Spleen (tissue), 11 donors: ENCODE measurements around the gene VIPR1. TPM values are rescaled to one million over a fixed set of nuclear protein-coding genes. Genes with fewer than 3 reads are reported as not detected.
A peak's percentile ranks its signal among the peaks of the same experiment; 100 is the strongest.

ENCODE experiments used
- DNase-seq: peaks from one replicate; pipeline ENCODE4 v3.0.0-alpha.2; 2020
- H3K27ac ChIP-seq, 8 donors: fragments of 200-600 bp; sonication (generic) in 7 of 8; 1 replicate in 4 of 8; 2 replicates in 4 of 8; pipeline versions ENCODE4 v1.5.0 to v1.8.0; 2016 to 2021; ENCODE audit warnings: inconsistent platforms in 4 of 8, mild to moderate bottlenecking in 4 of 8, moderate library complexity in 1 of 8
- H3K27me3 ChIP-seq, 7 donors: fragments of 200-600 bp; sonication (generic) in 6 of 7; replicated peaks in 1 of 7; 1 replicate in 4 of 7; 2 replicates in 3 of 7; pipeline versions ENCODE4 v1.5.0 to v1.8.0; 2016 to 2021; ENCODE audit warnings: inconsistent platforms in 3 of 7, mild to moderate bottlenecking in 1 of 7
- H3K36me3 ChIP-seq, 6 donors: fragments of 200-600 bp; sonication (generic) in 5 of 6; 1 replicate in 4 of 6; 2 replicates in 2 of 6; pipeline versions ENCODE4 v1.5.0 to v1.8.0; 2016 to 2021; ENCODE audit warnings: inconsistent platforms in 2 of 6
- H3K4me1 ChIP-seq, 6 donors: fragments of 200-600 bp; sonication (generic) in 5 of 6; 1 replicate in 3 of 6; 2 replicates in 3 of 6; pipeline versions ENCODE4 v1.5.0 to v1.8.0; 2016 to 2021; ENCODE audit warnings: inconsistent platforms in 3 of 6
- H3K4me3 ChIP-seq, 8 donors: fragments of 200-600 bp; sonication (generic) in 7 of 8; 1 replicate in 4 of 8; 2 replicates in 4 of 8; pipeline versions ENCODE4 v1.5.0 to v1.8.0; 2016 to 2021; ENCODE audit warnings: inconsistent platforms in 4 of 8, mild to moderate bottlenecking in 4 of 8, moderate library complexity in 2 of 8
- H3K9me3 ChIP-seq, 8 donors: fragments of 200-600 bp; sonication (generic) in 7 of 8; 1 replicate in 4 of 8; 2 replicates in 4 of 8; pipeline versions ENCODE4 v1.5.0 to v1.8.0; 2016 to 2021; ENCODE audit warnings: inconsistent platforms in 4 of 8
- CTCF ChIP-seq, 11 experiments: fragments of 200-600 bp in 7 of 11; fragments of 450-650 bp in 4 of 11; sonication (generic) in 4 of 11; IDR thresholded peaks in 8 of 11; conservative IDR thresholded peaks in 3 of 11; 1 replicate in 7 of 11; 2 replicates in 4 of 11; pipeline versions ENCODE4 v1.4.0 to v1.8.0; 2016 to 2021; ENCODE audit warnings: antibody characterized with exemption in 11 of 11, inconsistent platforms in 4 of 11, mild to moderate bottlenecking in 1 of 11
- POLR2A ChIP-seq, 3 donors: fragments of 450-650 bp; IDR thresholded peaks; one replicate each; pipeline ENCODE4 v1.5.1; 2017; ENCODE audit warnings: antibody characterized with exemption in 3 of 3, mild to moderate bottlenecking in 1 of 3
- POLR2AphosphoS5 ChIP-seq, 3 donors: sonication (generic); formaldehyde crosslinking; IDR thresholded peaks; one replicate each; pipeline ENCODE4 v1.5.1; 2017; ENCODE audit warnings: antibody characterized with exemption in 3 of 3
- whole genome bisulfite sequencing, 5 donors: extraction: QIAGEN DNeasy Blood & Tissue Kit in 3 of 5; methylation state at CpG; one replicate each; pipeline versions ENCODE4 v1.1.5 to v1.1.7; 2013 to 2018; 5-methylcytosine and 5-hydroxymethylcytosine counted together
- intact Hi-C: fragments of 100-400 bp; cut with DNase I; formaldehyde crosslinking; loops from one replicate; pipeline ENCODE4 v1.15.0; 2023; ENCODE audit warnings: low total_unique reads
- polyA plus RNA-seq, 3 donors: library from polyadenylated mRNA; stranded (reverse); fragments of 200-250 nt; gene quantifications; one replicate each; pipeline ENCODE4 v1.2.1, GENCODE V29; 2013
- total RNA-seq, 7 donors: library from RNA; depleted of rRNA in 3 of 7; stranded (reverse); fragments of >200 nt in 3 of 7; fragmentation: NEBNext Ultra II Directional in 4 of 7; extraction: Animal tissue kit (Norgen Biotek cat#: 25700) in 4 of 7; gene quantifications; one replicate each; pipeline versions ENCODE4 v1.1.0 to v1.2.1, GENCODE V29; 2016 to 2021
- donor health status: healthy with polysubstance abuse.
- donor health status: DM: no; HTN: no; CAD: no; lungs with moderate emphysema.
- donor health status: DM: no; HTN: no; CAD: no.
- donor health status: Bipolar disorder and iron deficiency.
- donor health status: healthy.
- donor health status: DM: no; HTN: no; CAD: no.
- donor health status: DM: yes; HTN: yes; CAD: no.

VIPR1 gene
- total and polyA plus RNA-seq, 10 donors: 2.0 to 16.3 (median 10.3) TPM

DNA sequence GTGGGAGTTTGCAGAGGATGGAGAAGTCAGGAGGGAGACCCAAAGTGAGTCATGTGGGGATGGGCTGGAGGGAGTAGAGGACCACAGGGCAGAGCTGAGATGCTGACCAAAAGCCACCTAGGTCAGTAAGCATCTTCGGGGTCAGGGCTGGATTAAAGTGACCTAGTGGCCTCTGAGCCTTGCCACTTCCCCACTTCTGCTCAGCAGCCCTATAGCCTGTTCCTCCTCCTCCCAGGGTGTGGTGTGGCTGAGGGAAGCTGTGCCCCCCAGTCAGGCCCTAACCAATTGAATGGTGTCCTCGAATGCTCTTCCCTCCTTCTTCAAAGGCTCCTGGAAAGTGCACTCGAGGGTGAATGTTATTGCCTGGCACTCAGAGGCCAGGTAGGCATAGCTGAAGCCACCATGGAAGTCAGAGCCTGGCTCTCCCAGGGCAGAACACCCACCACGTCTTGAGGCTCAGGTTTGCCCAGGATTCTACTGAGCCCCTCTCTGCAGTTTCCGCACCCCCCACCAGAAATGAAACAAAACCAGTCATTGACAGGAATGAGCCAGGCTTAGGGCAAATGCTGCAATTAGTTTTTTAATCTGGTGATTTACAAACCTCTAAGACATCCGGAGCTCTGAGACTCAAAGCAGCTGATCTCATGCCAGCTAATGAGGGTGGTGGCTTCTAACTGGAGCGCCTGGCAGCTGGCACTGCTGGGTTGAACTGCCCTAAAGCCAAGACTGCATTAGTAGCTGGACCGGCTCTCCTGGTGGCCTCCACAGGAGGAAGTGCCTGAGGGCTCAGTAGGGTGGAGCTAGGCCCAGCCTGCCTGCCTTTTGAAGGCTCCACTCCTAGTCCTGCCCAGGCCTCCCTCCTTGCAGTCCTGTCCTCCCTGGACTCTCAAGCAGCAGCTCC lies 26.0 kb upstream of the VIPR1 start:
- Histone ChIP-seq H3K36me3 (no peaks in the 10 kb centered on the region), H3K27ac (peak overlapping the region in 5 of 8 donors; percentile 24 to 68 (median 37)), H3K4me1 (peaks cover 6 to 40% (median 9%) of the 10 kb centered on the region in 6 donors), H3K4me3 (no peak overlapping the region), H3K27me3 (peaks cover 0 to 7% (median 0%) of the 10 kb centered on the region in 7 donors), H3K9me3 (peaks cover 0 to 23% (median 15%) of the 10 kb centered on the region in 8 donors)
- 27 to 42% (median 35%) methylated on average over 6 to 8 of the region's 8 CpGs for WGBS, 5 donors
- intact Hi-C loops: no loop called here
- peak in 1 of 3 donors; percentile 60 for TF ChIP-seq POLR2AphosphoS5 (IDR thresholded peaks at IDR 0.05)
- no peak for TF ChIP-seq CTCF (IDR thresholded peaks at IDR 0.05 in 8 of 11, conservative IDR thresholded peaks at IDR 0.05 in 3 of 11)
- no peak for TF ChIP-seq POLR2A (IDR thresholded peaks at IDR 0.05)
- DNase-seq: no peak

GRCh38 chr3:42477696-42478095 lies 24.7 kb upstream of the VIPR1 start:
- no peak for DNase-seq
- peaks cover 0 to 35% (median 25%) of the 10 kb centered on the region in 8 donors for H3K9me3 ChIP-seq
- TF ChIP-seq POLR2AphosphoS5 (IDR thresholded peaks at IDR 0.05): no peak
- WGBS, 5 donors: 63 to 89% (median 77%) methylated on average over 2 of the region's 2 CpGs
- H3K4me3 ChIP-seq: no peak overlapping the region
- peaks cover 0 to 7% (median 0%) of the 10 kb centered on the region in 7 donors for H3K27me3 ChIP-seq
- intact Hi-C loops: no loop called here
- H3K27ac ChIP-seq: no peak overlapping the region
- peaks cover 6 to 39% (median 9%) of the 10 kb centered on the region in 6 donors for H3K4me1 ChIP-seq
- no peaks in the 10 kb centered on the region for H3K36me3 ChIP-seq

- WGBS, 5 donors: 29 to 61% (median 48%) methylated on average over 2 of the region's 2 CpGs
- H3K9me3 ChIP-seq: peaks cover 0 to 38% (median 25%) of the 10 kb centered on the region in 8 donors
- no peak overlapping the region for H3K27ac ChIP-seq
- no peak for DNase-seq
- TF ChIP-seq POLR2A (IDR thresholded peaks at IDR 0.05) (no peak), POLR2AphosphoS5 (IDR thresholded peaks at IDR 0.05) (no peak), CTCF (IDR thresholded peaks at IDR 0.05 in 8 of 11, conservative IDR thresholded peaks at IDR 0.05 in 3 of 11) (no peak)
- intact Hi-C loops: no loop called here
- no peak overlapping the region for H3K4me3 ChIP-seq
- H3K36me3 ChIP-seq: no peaks in the 10 kb centered on the region
- peaks cover 6 to 29% (median 9%) of the 10 kb centered on the region in 6 donors for H3K4me1 ChIP-seq
- H3K27me3 ChIP-seq: no peaks in the 10 kb centered on the region
These were observed 23.6 kb upstream of the VIPR1 start for GRCh38 chr3:42478830-42479229.

- no peak overlapping the region for H3K27ac ChIP-seq
- peaks cover 0 to 22% (median 5%) of the 10 kb centered on the region in 6 donors for H3K4me1 ChIP-seq
- intact Hi-C loops: no loop called here
- H3K9me3 ChIP-seq: peaks cover 0 to 12% (median 5%) of the 10 kb centered on the region in 8 donors
- H3K27me3 ChIP-seq: no peaks in the 10 kb centered on the region
- no peak for DNase-seq
- no peak overlapping the region for H3K4me3 ChIP-seq
- no peak for TF ChIP-seq POLR2AphosphoS5 (IDR thresholded peaks at IDR 0.05)
- no peak for TF ChIP-seq POLR2A (IDR thresholded peaks at IDR 0.05)
- H3K36me3 ChIP-seq: no peaks in the 10 kb centered on the region
- 62 to 80% (median 72%) methylated on average over 2 of the region's 2 CpGs for WGBS, 5 donors
These were observed 15.5 kb upstream of the VIPR1 start for GRCh38 chr3:42486814-42487565.
